HepG2 (cell line): ENCODE data around the gene POLDIP3. TPM values are rescaled to one million over a fixed set of nuclear protein-coding genes. Genes with fewer than 3 reads are reported as not detected.

Experiments
- ATAC-seq: fragments of 200-7000 bp; cut with Tn5 transposase; 3 replicates; pipeline ENCODE4 v1.9.1; 2020; ENCODE audit warnings: mild to moderate bottlenecking, moderate library complexity
- BruUV-seq: library from RNA; stranded (reverse); fragments of 400-500 nt; replicated peaks from 2 replicates; lab custom pipeline; 2021; lab: Mats Ljungman, UMichigan
- CTCF ChIA-PET: fragments of 300-600 bp; formaldehyde crosslinking; extraction: SDS; loops from one replicate; lab custom pipeline; 2021; ENCODE audit warnings: low total read pairs, inconsistent platforms, low intra/inter-chr PET ratio; lab: Yijun Ruan, JAX
- POLR2A ChIA-PET: fragments of 350-600 bp; sonication (Branson Sonifier 250); formaldehyde crosslinking; loops from one replicate; lab custom pipeline; 2020; ENCODE audit warnings: antibody characterized with exemption, inconsistent platforms; lab: Yijun Ruan, JAX
- DNase-seq: peaks from one replicate; pipeline ENCODE4 v3.0.0-alpha.2; 2015; ENCODE audit warnings: low spot score
- FAIRE-seq: peaks from 3 replicates; lab custom pipeline; 2011; peaks lifted over from hg19 to GRCh38; lab: Jason Lieb, UNC
- H2AFZ ChIP-seq: one replicate; pipeline ENCODE4 v1.6.1; 2011; ENCODE audit warnings: low read length, inconsistent platforms
- H3K27ac ChIP-seq: fragments of 300-600 bp; 3 replicates; pipeline ENCODE4 v1.8.0; 2011; ENCODE audit warnings: mixed run types, mild to moderate bottlenecking, mixed read lengths, low read length, inconsistent platforms; ENCODE audit not compliant: insufficient read depth; ENCODE audit errors: extremely low read length
- H3K27me3 ChIP-seq, 2 experiments: fragments of 200-600 bp in 1 of 2; 2 replicates in 1 of 2; 3 replicates in 1 of 2; pipeline versions ENCODE4 v1.6.0 to v1.8.0; 2011; ENCODE audit warnings: low read length in 2 of 2, mild to moderate bottlenecking in 2 of 2, moderate library complexity in 2 of 2, inconsistent platforms in 1 of 2; ENCODE audit not compliant: insufficient read depth in 2 of 2, control insufficient read depth in 1 of 2
- H3K36me3 ChIP-seq, 2 experiments: fragments of 200-600 bp in 1 of 2; replicated peaks in 1 of 2; 2 replicates in 1 of 2; 3 replicates in 1 of 2; pipeline versions ENCODE4 v1.5.1 to v1.8.0; 2011; ENCODE audit warnings: low read length in 2 of 2, inconsistent platforms in 1 of 2; ENCODE audit not compliant: insufficient read depth in 2 of 2, control insufficient read depth in 1 of 2
- H3K4me1 ChIP-seq: 2 replicates; pipeline ENCODE4 v1.5.1; 2012; ENCODE audit warnings: low read length, inconsistent platforms; ENCODE audit not compliant: insufficient read depth
- H3K4me2 ChIP-seq: 2 replicates; pipeline ENCODE4 v1.6.0; 2011; ENCODE audit warnings: low read depth, low read length, inconsistent platforms
- H3K4me3 ChIP-seq, 3 experiments: fragments of 200-600 bp in 1 of 3; sonication (generic), shearing (Covaris generic) in 1 of 3; replicated peaks in 1 of 3; 2 replicates each; pipeline ENCODE4 v1.5.1; 2011 to 2016; ENCODE audit warnings: low read length in 3 of 3, inconsistent platforms in 2 of 3, low read depth in 2 of 3, mild to moderate bottlenecking in 2 of 3, control low read depth in 1 of 3, mixed read lengths in 1 of 3; ENCODE audit not compliant: insufficient read depth in 1 of 3
- H3K79me2 ChIP-seq: one replicate; pipeline ENCODE4 v1.6.1; 2011; ENCODE audit warnings: low read length, inconsistent platforms; ENCODE audit not compliant: insufficient read depth
- H3K9ac ChIP-seq: 2 replicates; pipeline ENCODE4 v1.6.0; 2011; ENCODE audit warnings: mild to moderate bottlenecking, low read depth, low read length, inconsistent platforms; ENCODE audit not compliant: insufficient read depth
- H3K9me3 ChIP-seq: 2 replicates; pipeline ENCODE4 v1.5.1; 2012; ENCODE audit warnings: mild to moderate bottlenecking, low read length
- H4K20me1 ChIP-seq: 2 replicates; pipeline ENCODE4 v1.6.0; 2011; ENCODE audit warnings: inconsistent platforms, mild to moderate bottlenecking, low read length, moderate library complexity; ENCODE audit not compliant: insufficient read depth
- CBFB ChIP-seq: sonication (generic); formaldehyde crosslinking; IDR thresholded peaks from 2 replicates; pipeline ENCODE4 v1.4.0; 2020; ENCODE audit warnings: missing genetic modification reagents
- HNRNPL ChIP-seq: fragments of 200-400 bp; formaldehyde crosslinking; IDR thresholded peaks from 2 replicates; pipeline ENCODE4 v1.6.1; 2017; ENCODE audit warnings: mild to moderate bottlenecking, low read depth, low read length
- KDM5B ChIP-seq: sonication (generic); formaldehyde crosslinking; IDR thresholded peaks from 2 replicates; pipeline ENCODE4 v1.4.0; 2020; ENCODE audit warnings: missing genetic modification reagents, mild to moderate bottlenecking, borderline replicate concordance
- NCOR1 ChIP-seq: fragments of 200-600 bp; sonication (generic); IDR thresholded peaks from 2 replicates; pipeline ENCODE4 v1.7.0; 2017; ENCODE audit warnings: antibody characterized with exemption, low read length, borderline replicate concordance
- RFX5 ChIP-seq: IDR thresholded peaks from 2 replicates; pipeline ENCODE4 v1.6.1; 2011; ENCODE audit warnings: low read depth, low read length, improper control_type of control experiment
- SCMH1 ChIP-seq: sonication (generic); formaldehyde crosslinking; IDR thresholded peaks from 2 replicates; pipeline ENCODE4 v1.9.0; 2021; ENCODE audit warnings: missing genetic modification reagents, mild to moderate bottlenecking, borderline replicate concordance
- SIN3A ChIP-seq: IDR thresholded peaks from 2 replicates; pipeline ENCODE4 v1.6.1; 2011; ENCODE audit warnings: low read depth, mild to moderate bottlenecking, control low read depth, low read length, borderline replicate concordance
- SMYD3 ChIP-seq: sonication (generic); formaldehyde crosslinking; IDR thresholded peaks from 2 replicates; pipeline ENCODE4 v1.8.1; 2023; ENCODE audit warnings: mild to moderate bottlenecking, missing genetic modification reagents
- SOX13 ChIP-seq, 3 experiments: fragments of 450-650 bp in 1 of 3; sonication (generic) in 1 of 3; formaldehyde crosslinking in 1 of 3; IDR thresholded peaks in 2 of 3; conservative IDR thresholded peaks in 1 of 3; 2 replicates each; pipeline versions ENCODE4 v1.5.0 to v1.6.1; 2016 to 2020; ENCODE audit warnings: antibody characterized with exemption in 1 of 3, mild to moderate bottlenecking in 1 of 3, missing compliant biosample characterization in 1 of 3, missing genetic modification reagents in 1 of 3, moderate library complexity in 1 of 3
- THYN1 ChIP-seq: sonication (generic); formaldehyde crosslinking; IDR thresholded peaks from 2 replicates; pipeline ENCODE4 v1.8.1; 2023; ENCODE audit warnings: low read depth, mild to moderate bottlenecking, moderate library complexity, missing genetic modification reagents, borderline replicate concordance
- TRIM24 ChIP-seq: sonication (generic); formaldehyde crosslinking; IDR thresholded peaks from 2 replicates; pipeline ENCODE4 v1.8.0; 2022; ENCODE audit warnings: mild to moderate bottlenecking, missing genetic modification reagents
- ZNF121 ChIP-seq: sonication (generic); formaldehyde crosslinking; IDR thresholded peaks from 2 replicates; pipeline ENCODE4 v1.5.0; 2020; ENCODE audit warnings: mild to moderate bottlenecking, missing genetic modification reagents
- ZNF724P ChIP-seq: sonication (generic); formaldehyde crosslinking; IDR thresholded peaks from 2 replicates; pipeline ENCODE4 v1.8.0; 2022; ENCODE audit warnings: missing genetic modification reagents, borderline replicate concordance
- WGBS: methylation state at CpG from one replicate; pipeline ENCODE4 v1.1.6; 2017; ENCODE audit warnings: low lambda C conversion rate; 5-methylcytosine and 5-hydroxymethylcytosine counted together
- in situ Hi-C: cut with HindIII; loops from 2 replicates; pipeline ENCODE4 v1.10.0; 2017; ENCODE audit warnings: low pct_unique_long_range_greater_than_20kb; ENCODE audit not compliant: extremely low pct_ligation_motif_present
- intact Hi-C: fragments of 100-400 bp; cut with micrococcal nuclease; formaldehyde crosslinking; loops from one replicate; pipeline ENCODE4 v1.10.0; 2022; ENCODE audit not compliant: unreplicated experiment
- polyA plus RNA-seq, 8 experiments: library from polyadenylated mRNA; depleted of rRNA in 3 of 8; stranded (reverse) in 7 of 8; unstranded in 1 of 8; fragments of >200 nt; fragmentation: Illumina TruSeq in 4 of 8; extraction: Trizol in 4 of 8; gene quantifications; 2 replicates each; pipeline versions ENCODE4 v1.2.1 to v1.2.3, GENCODE V29; 2011 to 2016; ENCODE audit warnings: low read depth in 4 of 8, missing spikeins in 1 of 8, mixed read lengths in 1 of 8; ENCODE audit not compliant: insufficient read depth in 1 of 8
- total RNA-seq, 5 experiments: library from RNA; depleted of rRNA; stranded (reverse); fragments of >200 nt; fragmentation: Illumina TruSeq; extraction: Trizol; gene quantifications; 2 replicates each; pipeline ENCODE4 v1.2.3, GENCODE V29; 2016; ENCODE audit warnings: low read depth in 1 of 5
- TF ChIP-seq, protein P1 (sequence below): sonication (generic); formaldehyde crosslinking; IDR thresholded peaks from 2 replicates; pipeline ENCODE4 v1.5.0; 2020; ENCODE audit warnings: mild to moderate bottlenecking, missing genetic modification reagents
- TF ChIP-seq, protein P2 (sequence below): sonication (generic); formaldehyde crosslinking; IDR thresholded peaks from 2 replicates; pipeline ENCODE4 v1.4.0; 2020; ENCODE audit warnings: missing genetic modification reagents

The POLDIP3 gene
- total and polyA plus RNA-seq, 2 of the 13 experiments (the other 11 are each of a cell fraction or from before 2014, with no cell fraction given): 45.8 to 47.4 TPM

DNA sequence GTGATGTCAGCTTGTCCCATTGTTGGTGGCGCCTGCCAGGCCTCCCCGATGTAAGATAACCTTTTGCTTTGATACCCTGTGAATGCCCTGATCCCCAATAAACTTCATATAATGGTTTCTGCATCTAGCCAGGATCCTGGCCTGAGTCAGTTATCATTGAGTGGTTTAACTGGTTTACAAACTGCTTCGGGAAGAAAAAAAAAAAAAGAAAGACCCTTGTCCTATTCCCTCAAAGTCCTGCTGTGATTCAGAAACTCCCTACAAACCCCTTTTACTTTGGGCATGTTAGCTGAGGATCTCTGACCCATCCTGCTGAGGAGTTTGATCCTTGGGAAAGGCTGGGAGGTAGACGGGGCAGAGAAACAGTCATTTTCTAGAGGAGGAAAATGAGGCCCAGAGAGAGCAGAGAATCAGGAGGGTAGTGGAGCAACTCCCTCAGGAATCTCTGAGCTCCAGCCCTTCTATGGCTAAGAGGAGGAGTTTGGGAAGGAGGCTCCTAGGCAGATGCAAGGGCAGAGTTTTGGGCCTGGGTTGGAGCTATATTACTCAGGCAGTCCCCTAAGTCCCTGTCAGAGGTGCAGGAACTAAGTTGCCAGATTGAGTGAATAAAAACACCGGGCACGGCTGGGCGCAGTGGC is 39.9 kb upstream of the POLDIP3 start:
- no peaks in the 10 kb centered on the region for H3K36me3 ChIP-seq
- no peaks in the 10 kb centered on the region for H3K79me2 ChIP-seq
- CTCF ChIA-PET: no interaction called here
- H3K4me2 ChIP-seq: peak overlapping the region; percentile 68; the same call in 1 of the 2 replicates
- H2AFZ ChIP-seq: no peak overlapping the region
- peaks cover 2 to 17% of the 10 kb centered on the region in 2 experiments; a peak in 3 of 5 replicates for H3K27me3 ChIP-seq
- no peak overlapping the region for H3K9ac ChIP-seq
- peaks cover 71% of the 10 kb centered on the region for H3K4me1 ChIP-seq
- WGBS: 47% methylated on average over 7 of the region's 7 CpGs
- in situ Hi-C loops: no loop called here
- peak overlapping the region in 1 of 3 experiments; percentile 10; a peak in 1 of 6 replicates for H3K4me3 ChIP-seq
- no peak for ATAC-seq
- no TSS peak for BruUV-seq
- no peaks in the 10 kb centered on the region for H4K20me1 ChIP-seq
- no peak for FAIRE-seq
- TF ChIP-seq KDM5B (CRISPR knock-in tag) (no peak), SMYD3 (CRISPR knock-in tag) (no peak), HNRNPL (no peak)
- TF ChIP-seq, protein P1, sequence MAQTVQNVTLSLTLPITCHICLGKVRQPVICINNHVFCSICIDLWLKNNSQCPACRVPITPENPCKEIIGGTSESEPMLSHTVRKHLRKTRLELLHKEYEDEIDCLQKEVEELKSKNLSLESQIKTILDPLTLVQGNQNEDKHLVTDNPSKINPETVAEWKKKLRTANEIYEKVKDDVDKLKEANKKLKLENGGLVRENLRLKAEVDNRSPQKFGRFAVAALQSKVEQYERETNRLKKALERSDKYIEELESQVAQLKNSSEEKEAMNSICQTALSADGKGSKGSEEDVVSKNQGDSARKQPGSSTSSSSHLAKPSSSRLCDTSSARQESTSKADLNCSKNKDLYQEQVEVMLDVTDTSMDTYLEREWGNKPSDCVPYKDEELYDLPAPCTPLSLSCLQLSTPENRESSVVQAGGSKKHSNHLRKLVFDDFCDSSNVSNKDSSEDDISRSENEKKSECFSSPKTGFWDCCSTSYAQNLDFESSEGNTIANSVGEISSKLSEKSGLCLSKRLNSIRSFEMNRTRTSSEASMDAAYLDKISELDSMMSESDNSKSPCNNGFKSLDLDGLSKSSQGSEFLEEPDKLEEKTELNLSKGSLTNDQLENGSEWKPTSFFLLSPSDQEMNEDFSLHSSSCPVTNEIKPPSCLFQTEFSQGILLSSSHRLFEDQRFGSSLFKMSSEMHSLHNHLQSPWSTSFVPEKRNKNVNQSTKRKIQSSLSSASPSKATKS: no peak
- TF ChIP-seq, all 625 proteins: peak for 0
- Histone ChIP-seq H3K27ac (no peak overlapping the region), H3K9me3 (no peaks in the 10 kb centered on the region)
- no peak for DNase-seq
- POLR2A ChIA-PET: interaction anchor here (3.6 kb wide), 1 partner anchor 40 kb away, joined by 19 read pairs; the partner anchor contains the start of gene POLDIP3
- intact Hi-C loops: no loop called here

DNA sequence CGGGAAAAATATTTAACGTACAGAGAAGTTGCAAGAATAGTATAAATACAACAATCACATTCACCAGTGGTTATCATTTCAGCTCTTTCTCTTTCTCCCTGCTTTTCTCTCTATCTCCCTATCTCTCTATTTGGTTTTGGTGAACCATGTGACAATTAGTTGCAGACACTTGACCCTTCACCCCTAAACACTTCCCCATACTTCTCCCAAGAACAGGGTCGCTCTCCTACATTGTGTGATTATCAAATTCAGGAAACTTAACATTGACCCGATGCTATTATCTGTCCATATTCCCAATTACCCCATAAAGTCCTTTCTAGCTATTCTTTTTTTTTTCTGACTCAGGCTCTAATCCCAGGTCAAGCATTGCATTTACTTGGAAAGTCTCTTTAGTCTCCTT is 39.3 kb upstream of the POLDIP3 start:
- Histone ChIP-seq H3K27ac (no peak overlapping the region), H3K79me2 (no peaks in the 10 kb centered on the region), H3K4me3 (no peak overlapping the region), H3K9ac (no peak overlapping the region), H3K4me2 (peak overlapping the region; percentile 68), H4K20me1 (no peaks in the 10 kb centered on the region), H3K27me3 (peaks cover 2 to 17% of the 10 kb centered on the region in 2 experiments; a peak in 3 of 5 replicates), H3K9me3 (no peaks in the 10 kb centered on the region), H3K4me1 (peaks cover 72% of the 10 kb centered on the region), H2AFZ (no peak overlapping the region), H3K36me3 (no peaks in the 10 kb centered on the region)
- CTCF ChIA-PET: no interaction called here
- TF ChIP-seq SCMH1 (CRISPR knock-in tag) (no peak), ZNF121 (CRISPR knock-in tag) (no peak), ZNF724P (CRISPR knock-in tag) (no peak), RFX5 (no peak), SOX13 (IDR thresholded peaks at IDR 0.05) (no peak), SOX13 (CRISPR knock-in tag; conservative IDR thresholded peaks at IDR 0.05 in 1 of 2, IDR thresholded peaks at IDR 0.05 in 1 of 2) (no peak), SIN3A (no peak), TRIM24 (CRISPR knock-in tag) (no peak), CBFB (CRISPR knock-in tag) (no peak), NCOR1 (no peak), THYN1 (no peak)
- TF ChIP-seq, protein P2, sequence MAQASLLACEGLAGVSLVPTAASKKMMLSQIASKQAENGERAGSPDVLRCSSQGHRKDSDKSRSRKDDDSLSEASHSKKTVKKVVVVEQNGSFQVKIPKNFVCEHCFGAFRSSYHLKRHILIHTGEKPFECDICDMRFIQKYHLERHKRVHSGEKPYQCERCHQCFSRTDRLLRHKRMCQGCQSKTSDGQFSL: no peak
- POLR2A ChIA-PET: interaction anchor here (3.6 kb wide), 1 partner anchor 39 kb away, joined by 19 read pairs; the partner anchor contains the start of gene POLDIP3
- intact Hi-C loops (no loop called here), in situ Hi-C loops (no loop called here)
- no peak for DNase-seq
- BruUV-seq: no TSS peak
- ATAC-seq: no peak
- WGBS: 22% methylated on average over 4 of the region's 4 CpGs
- FAIRE-seq: no peak
